ENCODE results near the gene ZNF416. TPM values are rescaled to one million over a fixed set of nuclear protein-coding genes. Genes with fewer than 3 reads are reported as not detected.

Gene ZNF416
- polyA plus RNA-seq (ENCODE audit: insufficient read length in 3 of 3) = 10 to 100 TPM in 1 of 3 donors, 1 to 10 TPM in 2; 7.7 to 10.8 (median 9.1) TPM
- long read RNA-seq, donor 1, partial matches to known transcripts = 6 of 8 reads
- long read RNA-seq, donor 1, other reads (novel, unspliced or antisense) = 0 of 8 reads
- long read RNA-seq, donor 2, partial matches to known transcripts = 5 of 7 reads
- long read RNA-seq, donor 2, other reads (novel, unspliced or antisense) = 0 of 7 reads
- long read RNA-seq, donor 3, partial matches to known transcripts = 0 of 4 reads
- long read RNA-seq, donor 3, other reads (novel, unspliced or antisense) = 0 of 4 reads
- long read RNA-seq, donor 4, partial matches to known transcripts = 0 of 2 reads
- long read RNA-seq, donor 4, other reads (novel, unspliced or antisense) = 0 of 2 reads
- long read RNA-seq, donor 5, partial matches to known transcripts = 0 of 2 reads
- long read RNA-seq, donor 5, other reads (novel, unspliced or antisense) = 0 of 2 reads
- long read RNA-seq, donor 6, partial matches to known transcripts = 19 of 21 reads
- long read RNA-seq, donor 6, other reads (novel, unspliced or antisense) = 0 of 21 reads
- long read RNA-seq, donor 7, partial matches to known transcripts = 0 of 2 reads
- long read RNA-seq, donor 7, other reads (novel, unspliced or antisense) = 0 of 2 reads
- long read RNA-seq, donor 8, partial matches to known transcripts = 19 of 21 reads
- long read RNA-seq, donor 8, other reads (novel, unspliced or antisense) = 0 of 21 reads
- long read RNA-seq, donor 9, partial matches to known transcripts = 0 of 1 reads
- long read RNA-seq, donor 9, other reads (novel, unspliced or antisense) = 0 of 1 reads
- long read RNA-seq, donor 10 = 0 reads
- long read RNA-seq, donor 11, partial matches to known transcripts = 0 of 4 reads
- long read RNA-seq, donor 11, other reads (novel, unspliced or antisense) = 0 of 4 reads
- long read RNA-seq, donor 12, partial matches to known transcripts = 10 of 12 reads
- long read RNA-seq, donor 12, other reads (novel, unspliced or antisense) = 0 of 12 reads
- long read RNA-seq, donor 13, transcript ZNF416-201 (4 exons, 2,561 nt) = major isoform, 7 of 28 reads
- long read RNA-seq, donor 13, partial matches to known transcripts = 21 of 28 reads
- long read RNA-seq, donor 13, other reads (novel, unspliced or antisense) = 0 of 28 reads
- long read RNA-seq, donor 14, partial matches to known transcripts = 7 of 10 reads
- long read RNA-seq, donor 14, other reads (novel, unspliced or antisense) = 0 of 10 reads
- long read RNA-seq, donor 15 = 0 reads
- long read RNA-seq, donor 16, partial matches to known transcripts = 31 of 35 reads
- long read RNA-seq, donor 16, other reads (novel, unspliced or antisense) = 0 of 35 reads

DNA sequence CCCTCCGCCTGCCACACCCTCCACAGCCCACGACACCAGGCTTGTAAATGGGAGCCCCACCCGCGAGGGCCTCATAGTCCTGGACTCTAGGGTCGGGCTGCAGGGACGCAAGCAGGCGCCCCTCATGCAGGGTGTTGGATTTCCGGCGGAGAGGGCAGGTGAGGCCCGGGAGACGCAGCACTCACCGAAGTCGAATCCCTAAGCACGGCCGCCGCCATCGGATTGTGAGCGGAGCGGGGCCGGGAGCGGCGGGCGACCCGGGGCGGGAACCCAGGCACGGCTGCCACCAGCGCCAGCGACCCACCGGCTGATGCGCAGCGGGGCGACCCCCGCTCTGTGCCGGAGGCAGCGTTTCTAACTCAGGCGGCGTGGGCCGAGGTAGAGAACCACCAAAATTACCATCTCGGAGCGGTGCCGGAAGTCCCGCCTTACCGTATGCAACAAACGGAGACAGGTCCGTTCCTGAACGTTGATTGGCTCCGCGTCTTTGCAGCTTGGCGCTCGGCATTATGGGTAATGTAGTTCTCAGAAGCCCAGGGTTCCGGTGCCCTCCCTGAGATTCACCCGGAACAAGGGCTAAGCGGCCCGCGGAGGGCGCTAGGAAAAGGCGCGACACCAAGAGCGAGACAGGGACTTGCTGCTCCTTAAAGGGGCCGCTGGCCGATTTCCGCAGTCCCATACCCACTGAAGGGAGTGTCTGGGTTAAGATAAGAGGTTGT is at the start of gene ZNF416:
ZNF416 (minus strand) TSS at position 425 of the 719 bp plus-strand sequence; CDS start at position 218, 207 bp downstream.
- peak; percentile 90 to 99 (median 98) for DNase-seq (ENCODE audit: extremely low read depth in 1 of 11, low read depth in 9 of 11, low spot score in 4 of 11)

DNA sequence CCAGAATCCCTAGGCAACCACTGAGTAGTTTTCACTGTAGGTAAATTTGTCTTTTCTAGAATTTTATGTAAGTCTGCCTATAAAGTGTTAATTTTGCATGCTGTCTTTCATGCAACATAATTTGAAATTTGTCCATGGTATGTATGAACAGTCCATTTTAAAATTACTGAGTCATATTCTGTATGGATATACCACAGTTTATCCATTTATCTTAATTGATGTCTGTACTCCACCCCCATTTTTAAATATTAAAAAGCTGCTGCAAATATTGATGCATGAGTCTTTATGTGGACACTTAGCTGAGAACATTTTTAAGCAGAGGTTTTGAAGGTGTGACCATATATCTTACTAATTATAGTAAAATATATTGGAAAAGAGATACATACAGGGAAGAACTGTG is 44.4 kb upstream of the ZNF416 start:
- DNase-seq (ENCODE audit: extremely low read depth in 1 of 11, low read depth in 9 of 11, low spot score in 4 of 11) = no peak

DNA sequence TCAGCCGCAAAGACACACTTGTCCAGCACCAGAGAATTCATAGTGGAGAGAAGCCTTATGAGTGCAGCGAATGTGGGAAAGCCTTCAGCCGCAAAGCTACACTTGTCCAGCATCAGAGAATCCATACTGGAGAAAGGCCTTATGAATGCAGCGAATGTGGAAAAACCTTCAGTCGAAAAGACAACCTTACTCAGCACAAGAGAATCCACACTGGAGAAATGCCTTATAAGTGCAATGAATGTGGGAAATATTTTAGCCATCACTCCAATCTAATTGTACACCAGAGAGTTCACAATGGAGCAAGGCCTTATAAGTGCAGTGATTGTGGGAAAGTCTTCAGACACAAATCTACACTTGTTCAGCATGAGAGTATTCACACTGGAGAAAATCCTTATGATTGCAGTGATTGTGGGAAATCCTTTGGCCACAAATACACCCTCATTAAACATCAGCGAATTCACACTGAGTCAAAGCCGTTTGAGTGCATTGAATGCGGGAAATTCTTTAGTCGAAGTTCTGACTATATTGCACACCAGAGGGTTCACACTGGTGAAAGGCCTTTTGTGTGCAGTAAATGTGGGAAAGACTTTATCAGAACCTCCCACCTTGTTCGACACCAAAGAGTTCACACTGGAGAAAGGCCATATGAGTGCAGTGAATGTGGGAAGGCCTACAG is 42.1 kb upstream of the ZNF416 start:
- no peak for DNase-seq (ENCODE audit: extremely low read depth in 1 of 11, low read depth in 9 of 11, low spot score in 4 of 11)

DNA sequence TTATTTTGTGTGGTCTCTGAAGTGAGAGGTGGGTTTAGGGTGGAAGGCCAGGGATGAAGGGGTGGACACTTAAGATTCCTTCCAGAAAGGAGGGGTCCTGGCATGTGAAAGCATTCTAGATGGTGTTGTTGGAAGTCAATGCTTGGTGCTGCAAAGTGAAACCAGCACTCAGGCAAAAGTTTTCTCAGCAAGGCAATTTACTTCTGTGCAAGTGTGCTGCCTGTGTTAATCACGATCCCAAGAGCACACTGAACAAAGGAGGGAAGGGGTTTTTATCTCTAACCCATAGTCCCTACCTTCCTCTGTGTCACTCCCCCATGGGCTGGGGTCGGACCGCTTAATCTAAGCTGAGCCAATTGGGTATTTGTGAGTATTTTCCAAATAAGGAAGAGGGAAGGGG is 36.6 kb upstream of the ZNF416 start:
- DNase-seq (ENCODE audit: extremely low read depth in 1 of 11, low read depth in 9 of 11, low spot score in 4 of 11) = no peak

DNA sequence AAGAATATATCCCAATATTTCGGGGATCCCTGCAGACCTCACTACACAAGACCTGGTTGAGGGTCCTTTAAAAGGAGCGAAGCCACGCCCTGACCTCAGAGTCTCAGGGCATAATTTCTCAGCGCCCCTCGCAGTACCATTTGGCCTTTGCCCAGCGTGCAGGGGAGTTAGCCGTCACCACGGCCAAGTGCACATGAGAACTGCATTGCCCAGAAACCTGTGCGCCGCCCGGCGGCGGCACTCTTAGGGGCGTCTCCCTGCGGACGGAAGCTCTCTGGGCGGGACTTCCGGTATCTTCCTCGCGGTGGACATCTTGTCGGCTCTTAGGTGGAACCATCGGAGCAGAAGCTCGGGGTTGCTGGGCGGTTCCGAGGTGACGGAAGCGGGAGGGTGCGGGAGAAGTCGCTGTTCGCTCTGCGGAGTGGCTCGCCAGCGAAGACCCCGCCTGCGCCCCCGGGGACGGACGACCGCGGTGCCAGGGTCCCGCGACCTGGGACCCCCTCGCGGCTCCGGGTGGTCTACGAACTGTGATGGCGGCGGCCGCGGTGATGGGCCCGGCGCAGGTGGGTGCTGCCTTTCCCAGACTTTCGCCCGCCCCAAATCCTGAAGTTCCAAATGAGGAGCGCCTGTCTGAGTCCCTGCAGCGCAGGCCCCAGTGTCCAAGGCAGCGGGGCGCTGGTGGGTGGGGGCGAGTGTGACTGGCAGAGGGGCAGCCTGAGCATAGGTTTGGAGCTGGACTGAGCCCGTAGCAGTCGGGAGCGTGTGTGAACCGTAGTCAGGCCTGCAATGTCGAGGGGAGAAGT is 35.4 kb upstream of the ZNF416 start, which contains the start of gene ZNF134:
ZNF134 (plus strand) TSS at position 302 of the 803 bp plus-strand sequence. CDS start 5,227 bp downstream, outside the sequence.
- peak; percentile 80 to 95 (median 90) for DNase-seq (ENCODE audit: extremely low read depth in 1 of 11, low read depth in 9 of 11, low spot score in 4 of 11)

DNA sequence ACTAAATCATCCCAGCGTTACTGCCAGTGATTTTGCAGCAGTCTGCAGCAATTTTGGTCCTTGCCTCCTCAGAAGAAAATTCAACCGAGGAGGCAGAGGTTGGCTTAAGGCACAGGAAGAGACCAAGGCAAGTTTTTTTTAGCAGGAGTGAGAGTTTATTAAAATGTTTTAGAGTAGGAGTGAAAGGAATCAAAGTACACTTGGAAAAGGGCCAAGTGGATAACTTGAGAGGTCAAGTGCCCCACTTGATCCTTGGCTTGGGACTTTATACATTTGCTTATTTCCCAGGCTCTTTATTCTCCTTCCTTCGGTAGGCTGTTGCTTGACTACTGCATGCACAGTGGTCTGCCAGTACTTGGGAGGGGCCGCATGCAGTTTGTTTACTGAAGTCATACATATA is 32.4 kb upstream of the ZNF416 start:
- DNase-seq (ENCODE audit: extremely low read depth in 1 of 11, low read depth in 9 of 11, low spot score in 4 of 11) = no peak

DNA sequence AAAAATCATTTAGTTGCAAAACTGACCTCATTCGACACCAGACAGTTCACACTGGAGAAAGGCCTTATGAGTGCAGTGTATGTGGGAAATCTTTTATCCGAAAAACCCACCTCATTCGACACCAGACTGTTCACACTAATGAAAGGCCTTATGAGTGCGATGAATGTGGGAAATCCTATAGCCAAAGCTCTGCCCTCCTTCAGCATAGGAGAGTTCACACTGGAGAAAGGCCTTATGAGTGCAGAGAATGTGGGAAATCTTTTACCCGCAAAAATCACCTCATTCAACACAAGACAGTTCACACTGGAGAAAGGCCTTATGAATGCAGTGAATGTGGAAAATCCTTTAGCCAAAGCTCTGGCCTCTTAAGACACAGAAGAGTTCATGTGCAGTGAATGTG is 28.2 kb upstream of the ZNF416 start:
- no peak for DNase-seq (ENCODE audit: extremely low read depth in 1 of 11, low read depth in 9 of 11, low spot score in 4 of 11)

DNA sequence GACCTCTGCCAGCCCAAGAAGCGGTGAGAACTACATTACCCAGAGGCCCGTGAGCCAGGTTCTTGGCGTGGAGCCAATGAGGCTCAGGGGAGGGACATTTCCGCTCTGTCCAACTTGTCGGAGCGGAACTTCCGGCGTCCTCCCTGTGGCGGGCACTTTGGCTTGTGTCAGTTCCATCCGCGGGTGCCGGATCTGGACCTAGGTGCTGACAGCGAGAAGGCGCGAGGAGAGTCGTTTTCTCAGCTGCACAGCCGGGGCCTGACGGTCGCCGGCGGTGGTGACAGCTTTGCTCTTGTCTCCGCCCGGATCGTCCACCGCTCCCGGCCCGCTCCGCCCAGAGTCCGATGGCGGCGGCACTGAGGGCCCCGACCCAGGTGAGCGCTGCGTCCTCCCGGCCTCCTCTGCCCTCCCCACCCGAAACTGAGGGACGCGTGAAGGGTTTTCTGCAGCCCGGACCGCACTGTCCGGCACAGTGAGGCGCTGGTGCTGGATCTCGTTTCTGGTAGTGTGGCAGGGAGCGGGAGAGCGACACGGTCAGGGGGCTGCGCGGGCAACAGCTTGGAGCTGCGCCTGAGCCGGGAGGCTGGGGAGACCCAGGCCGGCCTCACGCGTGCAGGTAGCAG is 21.2 kb upstream of the ZNF416 start, which contains the start of gene ZNF530:
ZNF530 (plus strand) TSS at position 125 of the 623 bp plus-strand sequence. CDS start 4,461 bp downstream, outside the sequence.
- DNase-seq (ENCODE audit: extremely low read depth in 1 of 11, low read depth in 9 of 11, low spot score in 4 of 11) = peak; percentile 84 to 96 (median 91)

DNA sequence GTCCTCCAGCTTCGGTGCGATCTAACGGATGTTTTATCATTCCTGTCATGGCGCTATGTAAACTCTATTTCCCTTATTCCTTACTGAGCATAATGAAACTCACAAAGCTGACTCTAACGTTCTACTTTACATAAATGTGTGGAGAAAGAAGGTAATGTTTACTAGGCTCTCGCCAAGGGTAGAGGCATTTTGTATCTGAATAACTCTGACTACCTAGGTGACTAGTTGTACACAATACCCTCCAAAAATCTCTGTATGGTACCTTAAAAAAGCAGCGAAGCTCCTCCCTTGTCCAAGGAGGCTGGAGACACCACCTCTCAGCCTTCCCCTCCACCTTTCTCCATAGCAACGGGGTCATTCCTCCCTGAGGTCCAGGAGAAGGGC is 20.7 kb upstream of the ZNF416 start:
- no peak for DNase-seq (ENCODE audit: extremely low read depth in 1 of 11, low read depth in 9 of 11, low spot score in 4 of 11)

DNA sequence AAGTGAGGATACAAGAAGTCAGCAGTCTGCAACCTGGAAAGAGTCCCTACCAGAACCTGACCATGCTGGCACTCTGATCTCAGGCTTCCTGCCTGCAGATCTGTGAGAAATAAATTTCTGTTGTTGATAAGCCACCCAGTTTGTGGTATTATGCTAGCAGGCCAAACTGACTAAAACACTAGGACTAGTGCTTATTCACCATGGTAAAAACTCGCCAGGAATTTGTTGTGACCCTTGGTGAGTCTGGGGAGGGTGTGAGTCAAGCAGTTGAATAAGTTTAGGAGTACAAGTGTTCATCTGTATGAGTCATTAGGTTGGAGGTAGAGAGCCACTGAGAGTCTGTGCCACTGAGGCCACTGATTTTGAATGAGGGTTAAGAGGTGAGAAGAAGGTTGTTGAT is 8.8 kb upstream of the ZNF416 start:
- no peak for DNase-seq (ENCODE audit: extremely low read depth in 1 of 11, low read depth in 9 of 11, low spot score in 4 of 11)

DNA sequence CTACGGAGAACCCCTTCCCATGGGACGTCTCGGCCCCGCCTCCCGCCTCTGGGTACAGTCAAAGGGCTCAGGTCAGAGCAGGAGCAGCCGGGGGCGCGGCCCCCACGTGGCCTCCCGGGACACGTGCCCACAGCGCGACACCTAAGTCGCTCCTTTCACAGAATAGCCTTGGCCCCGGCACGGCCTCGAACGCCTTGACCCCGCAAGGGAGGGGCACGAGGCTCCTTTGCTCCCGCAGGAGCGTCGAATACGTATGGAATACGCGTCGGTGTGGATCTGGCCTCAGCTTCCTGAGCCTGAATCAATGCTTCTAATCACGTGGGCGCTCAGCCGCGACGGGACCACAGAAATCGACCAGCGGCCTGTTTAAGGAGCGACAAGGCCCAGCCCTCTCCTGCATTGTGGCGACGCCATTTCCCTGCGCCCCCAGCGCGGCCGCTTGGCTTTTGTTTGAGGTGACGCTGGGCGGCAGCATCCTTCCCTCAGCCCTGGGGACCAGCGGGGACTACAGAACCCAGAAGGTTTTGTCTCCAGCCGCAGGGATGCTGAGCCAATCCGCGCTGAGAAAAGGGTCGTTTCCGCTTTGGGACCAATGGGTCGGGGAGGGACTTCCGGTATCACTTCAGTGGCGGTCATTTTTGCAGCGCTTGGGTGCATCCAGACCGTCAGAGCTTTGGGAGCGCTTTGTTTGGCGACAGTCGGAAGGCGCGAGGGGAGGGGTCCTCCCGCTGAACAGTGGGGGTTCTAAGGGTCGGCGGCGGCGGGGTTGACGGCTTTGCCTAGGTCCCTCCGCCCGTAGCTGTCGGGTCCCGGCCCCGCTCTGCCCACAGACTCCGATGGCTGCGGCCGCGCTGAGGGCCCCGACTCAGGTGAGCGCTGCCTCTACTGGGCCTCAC is 5.1 kb upstream of the ZNF416 start, which contains the start of gene ZIK1:
ZIK1 (plus strand) TSS at position 625 of the 896 bp plus-strand sequence; CDS start at position 837, 212 bp downstream.
- DNase-seq (ENCODE audit: extremely low read depth in 1 of 11, low read depth in 9 of 11, low spot score in 4 of 11) = peak; percentile 87 to 98 (median 95)

DNA sequence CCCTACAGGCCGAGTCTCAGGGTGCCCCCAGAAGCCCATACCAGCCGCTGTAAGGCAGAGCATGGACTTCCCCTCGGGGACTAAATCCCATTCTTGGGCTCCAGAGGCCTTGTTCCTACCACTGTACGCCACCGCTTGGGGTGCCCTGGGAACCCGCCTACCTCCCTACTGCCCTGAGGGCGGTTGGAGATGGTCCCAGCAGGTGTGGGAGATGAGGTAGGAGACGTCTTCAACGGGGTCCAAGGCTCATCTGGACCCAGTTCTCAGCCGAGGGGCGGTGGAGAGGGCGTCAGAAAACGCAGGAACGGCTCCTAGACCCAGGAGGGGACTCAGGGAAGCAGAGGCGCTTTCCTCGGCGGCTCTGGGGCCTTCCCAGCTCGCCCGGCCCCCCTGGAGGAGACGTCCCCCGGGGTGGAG is 4.4 kb upstream of the ZNF416 start:
- no peak for DNase-seq (ENCODE audit: extremely low read depth in 1 of 11, low read depth in 9 of 11, low spot score in 4 of 11)

DNA sequence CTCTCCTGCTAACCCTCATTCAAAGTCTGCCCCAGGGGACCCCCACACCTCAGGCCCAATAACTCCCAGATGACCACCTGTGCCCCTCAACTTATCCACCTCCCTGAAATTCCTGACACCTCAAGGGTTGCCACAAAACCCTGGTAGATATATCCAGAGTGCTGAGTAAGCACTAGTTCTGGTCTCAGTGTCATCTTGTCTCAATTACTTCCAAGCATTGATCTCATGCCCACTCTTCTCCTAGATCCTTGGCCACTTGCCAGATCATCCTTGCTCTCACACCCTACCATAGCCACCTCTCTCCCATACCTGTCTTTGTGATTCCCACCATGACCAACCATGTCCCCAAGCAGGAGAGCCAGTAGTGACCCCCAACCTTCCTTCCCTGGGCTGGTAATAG is 2.0 kb downstream of the ZNF416 start:
- no peak for DNase-seq (ENCODE audit: extremely low read depth in 1 of 11, low read depth in 9 of 11, low spot score in 4 of 11)

DNA sequence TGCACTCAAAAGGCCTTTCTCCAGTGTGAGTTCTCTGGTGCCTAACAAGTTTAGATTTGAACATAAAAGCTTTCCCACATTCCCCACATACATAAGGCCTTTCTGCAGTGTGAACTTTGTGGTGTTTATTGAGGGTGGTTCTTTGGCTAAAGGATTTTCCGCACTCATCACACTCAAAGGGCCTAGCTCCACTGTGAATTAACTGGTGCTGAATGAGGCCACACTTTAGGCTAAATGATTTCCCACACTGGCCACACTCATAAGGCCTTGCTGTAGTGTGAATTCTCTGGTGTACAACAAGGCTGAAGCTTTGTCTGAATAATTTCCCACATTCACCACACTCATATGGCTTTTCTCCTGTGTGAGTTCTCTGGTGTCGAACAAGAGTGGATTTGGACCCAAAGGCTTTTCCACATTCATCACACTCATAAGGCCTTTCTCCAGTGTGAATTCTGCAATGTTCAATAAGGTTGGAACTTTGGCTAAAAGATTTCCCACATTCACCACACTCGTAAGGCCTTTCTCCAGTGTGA is 6.2 kb downstream of the ZNF416 start:
- DNase-seq (ENCODE audit: extremely low read depth in 1 of 11, low read depth in 9 of 11, low spot score in 4 of 11) = no peak

DNA sequence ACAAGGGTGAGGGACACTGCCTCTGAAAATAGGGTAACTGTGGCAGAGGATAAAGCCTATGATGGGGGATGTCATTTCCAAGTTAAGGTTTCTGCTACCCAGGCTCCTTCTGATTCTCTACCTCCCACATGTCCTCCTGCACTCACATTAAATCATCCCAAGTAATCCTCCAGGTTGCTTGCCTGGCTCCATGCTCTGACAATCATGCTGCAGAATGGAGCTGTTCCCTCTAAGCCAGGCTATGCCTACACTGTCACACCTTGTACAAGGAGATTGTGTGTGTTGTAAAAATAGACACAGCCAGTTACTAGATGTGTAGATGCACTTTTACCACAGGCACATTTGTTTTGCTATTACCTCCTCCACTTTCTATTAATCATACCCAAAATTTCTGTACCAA is 8.0 kb downstream of the ZNF416 start:
- DNase-seq (ENCODE audit: extremely low read depth in 1 of 11, low read depth in 9 of 11, low spot score in 4 of 11) = no peak
